Measurements from ENCODE around the gene MRTFB. TPM values are rescaled to one million over a fixed set of nuclear protein-coding genes. Genes with fewer than 3 reads are reported as not detected.

Gene MRTFB
- total RNA-seq, 2 experiments from 2014 or later, result 18.0 to 19.4 TPM

DNA sequence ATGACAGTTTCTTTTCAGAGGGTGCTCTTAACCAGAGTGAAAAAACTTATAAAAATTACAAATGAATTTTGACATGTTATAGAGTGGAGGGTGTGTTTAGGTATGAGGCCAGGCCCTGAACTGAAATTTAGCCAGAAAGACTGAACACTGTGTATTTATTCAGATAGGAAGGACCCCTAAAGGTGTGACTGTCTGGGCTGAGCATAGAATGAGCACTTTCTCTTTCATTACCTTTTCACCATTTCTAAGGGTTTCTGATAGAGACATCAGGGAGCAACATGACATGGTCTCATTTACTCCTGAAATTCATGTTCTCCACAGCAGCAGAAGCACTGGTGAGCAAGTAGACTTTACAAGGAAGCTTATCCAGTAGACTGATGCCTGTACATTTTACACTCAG is 32.9 kb downstream of the MRTFB start:
- POLR2A ChIA-PET, result no interaction called here
- H3K36me3 Mint-ChIP-seq (ENCODE audit: low read depth), result no peaks in the 10 kb centered on the region
- no peaks in the 10 kb centered on the region for H3K27me3 Mint-ChIP-seq
- no peak for DNase-seq
- no peaks in the 10 kb centered on the region for H3K27me3 ChIP-seq (ENCODE audit: control insufficient read depth in 1 of 2, insufficient read depth in 2 of 2, low read length in 2 of 2)
- no peak overlapping the region for H3K4me3 ChIP-seq (ENCODE audit: low read length)
- intact Hi-C loops (cut with DNase I, micrococcal nuclease), result no loop called here
- H3K4me1 ChIP-seq (ENCODE audit: insufficient read depth, low read length), result peaks cover 2% of the 10 kb centered on the region
- peaks cover 76% of the 10 kb centered on the region for H3K4me1 Mint-ChIP-seq (ENCODE audit: low read depth)
- no peaks in the 10 kb centered on the region for H3K9me3 Mint-ChIP-seq
- no peaks in the 10 kb centered on the region for H3K36me3 ChIP-seq (ENCODE audit: insufficient read depth, low read length)
- no peak overlapping the region for H3K27ac Mint-ChIP-seq
- ATAC-seq (ENCODE audit: poor library complexity), result no peak
- H3K9me3 ChIP-seq (ENCODE audit: control insufficient read depth in 1 of 2, insufficient read depth in 1 of 2, low read length in 2 of 2), result no peaks in the 10 kb centered on the region
- H3K27ac ChIP-seq (ENCODE audit: low read depth in 1 of 2, low read length in 2 of 2), result no peak overlapping the region
- CTCF ChIA-PET, result no interaction called here
- no peak overlapping the region for H3K4me3 Mint-ChIP-seq
- TF ChIP-seq, protein P1, sequence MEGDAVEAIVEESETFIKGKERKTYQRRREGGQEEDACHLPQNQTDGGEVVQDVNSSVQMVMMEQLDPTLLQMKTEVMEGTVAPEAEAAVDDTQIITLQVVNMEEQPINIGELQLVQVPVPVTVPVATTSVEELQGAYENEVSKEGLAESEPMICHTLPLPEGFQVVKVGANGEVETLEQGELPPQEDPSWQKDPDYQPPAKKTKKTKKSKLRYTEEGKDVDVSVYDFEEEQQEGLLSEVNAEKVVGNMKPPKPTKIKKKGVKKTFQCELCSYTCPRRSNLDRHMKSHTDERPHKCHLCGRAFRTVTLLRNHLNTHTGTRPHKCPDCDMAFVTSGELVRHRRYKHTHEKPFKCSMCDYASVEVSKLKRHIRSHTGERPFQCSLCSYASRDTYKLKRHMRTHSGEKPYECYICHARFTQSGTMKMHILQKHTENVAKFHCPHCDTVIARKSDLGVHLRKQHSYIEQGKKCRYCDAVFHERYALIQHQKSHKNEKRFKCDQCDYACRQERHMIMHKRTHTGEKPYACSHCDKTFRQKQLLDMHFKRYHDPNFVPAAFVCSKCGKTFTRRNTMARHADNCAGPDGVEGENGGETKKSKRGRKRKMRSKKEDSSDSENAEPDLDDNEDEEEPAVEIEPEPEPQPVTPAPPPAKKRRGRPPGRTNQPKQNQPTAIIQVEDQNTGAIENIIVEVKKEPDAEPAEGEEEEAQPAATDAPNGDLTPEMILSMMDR (IDR thresholded peaks at IDR 0.05), result no peak

DNA sequence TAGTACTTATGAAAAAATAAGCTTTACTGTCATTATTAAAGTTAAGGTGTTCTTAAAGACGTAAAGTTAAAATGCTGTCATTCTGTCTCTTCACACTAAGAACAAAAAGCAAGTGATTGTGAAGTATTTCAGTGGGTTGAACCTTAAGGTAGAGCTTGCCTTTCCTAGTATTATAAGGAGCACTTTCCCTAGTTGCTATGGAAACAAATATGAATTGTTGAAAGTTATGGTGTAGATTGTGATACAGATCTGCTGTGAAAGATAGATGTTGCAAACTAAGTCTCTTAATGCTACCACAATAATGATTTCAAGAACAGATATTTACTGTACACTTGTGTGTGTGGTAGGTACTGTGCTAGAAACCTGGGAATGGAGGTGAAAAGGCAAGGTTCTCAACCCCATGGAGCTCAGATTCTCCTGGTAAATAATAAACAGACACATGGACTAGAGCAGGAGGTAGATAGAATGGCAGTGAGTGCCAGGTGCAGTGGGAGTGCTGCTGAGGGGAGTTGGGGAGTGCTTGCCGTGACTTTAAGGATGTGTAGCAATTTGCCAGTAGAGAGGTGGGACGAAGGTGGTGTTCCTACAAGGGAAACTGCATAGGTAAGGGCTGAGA is 34.7 kb downstream of the MRTFB start:
- peaks cover 82% of the 10 kb centered on the region for H3K4me1 Mint-ChIP-seq (ENCODE audit: low read depth)
- TF ChIP-seq, protein P1 (IDR thresholded peaks at IDR 0.05), result no peak
- DNase-seq, result no peak
- Histone ChIP-seq H3K27me3 (ENCODE audit: control insufficient read depth in 1 of 2, insufficient read depth in 2 of 2, low read length in 2 of 2) (no peaks in the 10 kb centered on the region), H3K4me3 (ENCODE audit: low read length) (no peak overlapping the region), H3K4me1 (ENCODE audit: insufficient read depth, low read length) (peaks cover 2% of the 10 kb centered on the region), H3K9me3 (ENCODE audit: control insufficient read depth in 1 of 2, insufficient read depth in 1 of 2, low read length in 2 of 2) (no peaks in the 10 kb centered on the region), H3K27ac (ENCODE audit: low read depth in 1 of 2, low read length in 2 of 2) (no peak overlapping the region), H3K36me3 (ENCODE audit: insufficient read depth, low read length) (no peaks in the 10 kb centered on the region)
- H3K4me3 Mint-ChIP-seq, result no peak overlapping the region
- ChIA-PET CTCF (no interaction called here), POLR2A (no interaction called here)
- no peak for ATAC-seq (ENCODE audit: poor library complexity)
- no peaks in the 10 kb centered on the region for H3K9me3 Mint-ChIP-seq
- intact Hi-C loops (cut with DNase I, micrococcal nuclease), result no loop called here
- H3K27me3 Mint-ChIP-seq, result no peaks in the 10 kb centered on the region
- no peaks in the 10 kb centered on the region for H3K36me3 Mint-ChIP-seq (ENCODE audit: low read depth)
- no peak overlapping the region for H3K27ac Mint-ChIP-seq

DNA sequence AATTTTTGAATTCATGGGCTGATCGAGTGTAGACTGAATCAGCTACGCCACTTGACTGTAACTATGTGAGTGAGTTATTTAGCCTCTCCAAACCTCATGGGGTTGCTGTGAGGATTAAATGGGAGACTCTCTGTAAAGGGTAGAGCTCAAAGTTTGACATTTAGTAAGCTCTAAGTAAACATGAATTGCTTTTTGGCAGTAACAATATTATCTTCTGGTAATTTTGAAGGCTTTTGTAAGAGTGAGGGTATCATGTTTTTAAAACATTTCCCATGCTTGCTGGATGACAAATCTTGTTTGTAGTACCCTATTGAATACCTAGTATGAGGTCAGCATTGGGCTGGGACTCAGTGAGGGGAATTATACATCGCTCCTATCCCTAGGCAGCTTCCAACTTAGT is 35.3 kb downstream of the MRTFB start:
- ChIA-PET POLR2A (no interaction called here), CTCF (no interaction called here)
- Mint-ChIP-seq H3K27ac (no peak overlapping the region), H3K4me1 (ENCODE audit: low read depth) (peaks cover 82% of the 10 kb centered on the region), H3K4me3 (no peak overlapping the region), H3K27me3 (no peaks in the 10 kb centered on the region), H3K9me3 (no peaks in the 10 kb centered on the region), H3K36me3 (ENCODE audit: low read depth) (no peaks in the 10 kb centered on the region)
- DNase-seq (no peak), ATAC-seq (ENCODE audit: poor library complexity) (no peak)
- Histone ChIP-seq H3K36me3 (ENCODE audit: insufficient read depth, low read length) (no peaks in the 10 kb centered on the region), H3K9me3 (ENCODE audit: control insufficient read depth in 1 of 2, insufficient read depth in 1 of 2, low read length in 2 of 2) (no peaks in the 10 kb centered on the region), H3K27me3 (ENCODE audit: control insufficient read depth in 1 of 2, insufficient read depth in 2 of 2, low read length in 2 of 2) (no peaks in the 10 kb centered on the region), H3K27ac (ENCODE audit: low read depth in 1 of 2, low read length in 2 of 2) (no peak overlapping the region), H3K4me3 (ENCODE audit: low read length) (no peak overlapping the region), H3K4me1 (ENCODE audit: insufficient read depth, low read length) (no peaks in the 10 kb centered on the region)
- intact Hi-C loops (cut with DNase I, micrococcal nuclease), result no loop called here
- TF ChIP-seq, protein P1 (IDR thresholded peaks at IDR 0.05), result no peak
